GM18511 (cell line): ENCODE data around the gene ZC3H4.

Source experiments
- ATAC-seq: cut with Tn5 transposase; IDR thresholded peaks from one replicate; pipeline ENCODE4 v1.9.1; 2021; ENCODE audit warnings: mild to moderate bottlenecking, moderate library complexity; ENCODE audit not compliant: unreplicated experiment

ZC3H4 gene

DNA sequence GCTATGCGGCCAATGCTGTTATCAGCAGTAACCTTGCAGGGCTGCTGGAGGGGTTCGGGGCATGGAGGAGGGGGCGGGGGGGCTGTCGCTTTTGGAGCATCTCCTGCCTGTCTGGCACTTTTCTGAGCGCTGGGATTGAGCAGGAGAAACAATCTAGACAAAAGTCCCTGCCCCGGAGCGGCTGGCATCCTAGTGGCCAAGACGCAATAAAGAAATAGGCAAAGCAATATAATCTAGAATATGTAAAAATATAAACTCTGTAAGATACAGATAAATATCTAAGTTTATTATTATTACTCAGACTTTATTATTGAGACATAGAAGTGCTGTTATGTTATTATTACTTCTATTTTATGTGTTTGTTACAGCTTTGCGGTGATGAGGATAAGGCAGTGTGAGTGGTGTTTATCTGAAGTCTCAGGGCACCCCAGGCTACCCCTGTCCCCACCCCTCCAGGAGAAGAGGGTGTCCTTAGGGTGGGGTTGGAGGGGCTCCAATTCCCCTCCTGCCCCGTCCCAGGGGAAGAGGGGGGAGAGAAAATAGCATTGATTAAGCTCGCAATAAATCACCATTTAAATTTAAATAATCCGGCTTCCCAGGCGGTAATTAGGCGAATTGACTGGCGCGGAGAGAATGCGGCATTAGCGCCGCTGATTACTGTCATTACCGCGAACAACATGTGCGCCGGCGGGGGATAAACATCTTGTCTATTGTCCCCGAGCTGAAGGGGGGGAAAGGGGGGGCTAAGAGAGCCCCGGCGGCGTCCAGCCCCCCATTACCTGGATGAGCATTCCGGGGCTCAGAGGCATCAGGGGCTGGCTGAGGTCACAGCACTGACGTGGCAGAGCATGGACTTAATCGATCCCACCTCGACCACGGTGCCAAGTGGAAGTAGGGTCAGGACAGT lies 90.8 kb downstream of the ZC3H4 start:
- no peak for ATAC-seq

GRCh38 chr19:47022140-47022536 lies 91.4 kb downstream of the ZC3H4 start:
- ATAC-seq = no peak

DNA sequence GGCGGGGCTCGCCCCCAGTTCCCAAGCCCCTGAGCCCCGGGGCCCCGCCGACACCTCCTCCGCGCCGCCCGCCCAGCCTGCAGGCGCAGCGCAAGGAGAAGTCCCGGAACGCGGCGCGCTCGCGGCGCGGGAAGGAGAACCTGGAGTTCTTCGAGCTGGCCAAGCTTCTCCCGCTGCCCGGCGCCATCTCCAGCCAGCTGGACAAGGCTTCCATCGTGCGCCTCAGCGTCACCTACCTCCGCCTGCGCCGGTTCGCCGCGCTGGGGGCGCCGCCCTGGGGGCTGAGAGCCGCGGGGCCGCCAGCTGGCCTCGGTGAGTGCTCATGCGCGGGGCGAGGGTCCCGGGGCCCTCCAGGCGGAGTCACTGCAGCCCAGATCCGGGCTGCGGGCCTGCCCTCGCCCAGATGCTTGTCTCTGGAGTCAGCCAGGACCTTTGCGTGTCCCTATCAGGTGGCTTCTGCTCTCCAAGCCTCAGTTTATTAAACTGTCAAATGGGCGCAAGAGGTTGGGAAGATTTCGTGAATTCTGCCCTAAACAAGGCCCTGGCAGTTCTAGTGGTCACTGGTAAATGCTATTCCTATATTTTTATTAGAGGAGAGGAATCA lies 91.9 kb downstream of the ZC3H4 start:
- ATAC-seq = no peak

DNA sequence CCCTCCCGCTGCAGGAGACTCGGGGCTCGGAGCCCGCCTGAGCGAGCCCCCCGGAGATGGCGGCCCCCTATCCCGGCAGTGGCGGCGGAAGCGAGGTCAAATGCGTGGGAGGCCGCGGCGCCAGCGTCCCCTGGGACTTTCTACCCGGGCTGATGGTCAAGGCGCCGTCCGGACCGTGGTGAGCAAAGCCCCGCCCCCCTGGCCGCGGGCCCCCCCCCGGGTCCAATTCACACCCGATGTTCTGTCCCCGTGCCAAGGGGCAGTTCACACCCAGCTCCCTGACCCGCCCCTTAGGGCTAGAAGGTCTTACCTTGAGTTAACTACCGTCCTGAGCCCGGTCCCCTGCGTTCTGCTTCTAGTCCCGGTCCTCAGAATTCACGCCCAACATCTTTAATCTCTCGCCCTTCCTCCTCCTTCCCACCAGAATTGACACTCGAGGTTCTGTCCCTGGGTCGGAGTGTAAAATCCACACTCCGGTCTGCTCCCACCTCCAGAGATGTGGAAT lies 92.5 kb downstream of the ZC3H4 start:
- ATAC-seq = no peak

DNA sequence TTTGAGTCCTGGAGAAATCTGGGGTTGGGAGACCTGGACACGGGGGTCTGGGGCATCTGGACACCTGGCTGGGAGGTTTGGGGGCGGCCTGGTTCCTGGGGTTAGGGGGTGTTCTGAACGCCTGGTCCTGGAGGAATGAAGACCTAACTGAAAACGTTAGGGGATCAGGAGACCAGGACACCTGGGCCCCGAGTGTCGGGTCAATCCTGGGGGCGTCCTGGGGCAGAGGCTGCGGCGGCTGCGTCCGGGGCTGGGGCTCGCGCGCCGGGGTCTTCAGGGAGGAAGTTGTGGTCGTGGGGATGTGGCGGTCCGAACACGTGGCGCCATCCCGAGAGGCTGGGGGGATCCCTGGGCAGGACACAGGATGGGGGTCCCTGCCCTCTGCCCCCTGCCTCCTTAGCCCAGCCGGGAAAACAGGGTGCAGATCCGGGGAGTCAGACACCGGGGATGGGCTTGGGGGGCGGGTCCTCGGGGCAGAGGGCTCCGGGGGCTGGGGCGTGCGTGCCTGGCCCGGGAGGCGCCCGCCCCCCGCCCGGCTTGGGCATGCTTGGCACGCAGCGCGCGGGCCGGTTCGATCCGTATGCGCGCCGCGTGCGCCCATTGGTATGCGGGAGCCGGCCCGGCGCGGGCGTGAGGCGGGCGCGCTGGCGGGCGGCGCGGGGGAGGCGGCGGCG lies 93.3 kb downstream of the ZC3H4 start:
- no peak for ATAC-seq

DNA sequence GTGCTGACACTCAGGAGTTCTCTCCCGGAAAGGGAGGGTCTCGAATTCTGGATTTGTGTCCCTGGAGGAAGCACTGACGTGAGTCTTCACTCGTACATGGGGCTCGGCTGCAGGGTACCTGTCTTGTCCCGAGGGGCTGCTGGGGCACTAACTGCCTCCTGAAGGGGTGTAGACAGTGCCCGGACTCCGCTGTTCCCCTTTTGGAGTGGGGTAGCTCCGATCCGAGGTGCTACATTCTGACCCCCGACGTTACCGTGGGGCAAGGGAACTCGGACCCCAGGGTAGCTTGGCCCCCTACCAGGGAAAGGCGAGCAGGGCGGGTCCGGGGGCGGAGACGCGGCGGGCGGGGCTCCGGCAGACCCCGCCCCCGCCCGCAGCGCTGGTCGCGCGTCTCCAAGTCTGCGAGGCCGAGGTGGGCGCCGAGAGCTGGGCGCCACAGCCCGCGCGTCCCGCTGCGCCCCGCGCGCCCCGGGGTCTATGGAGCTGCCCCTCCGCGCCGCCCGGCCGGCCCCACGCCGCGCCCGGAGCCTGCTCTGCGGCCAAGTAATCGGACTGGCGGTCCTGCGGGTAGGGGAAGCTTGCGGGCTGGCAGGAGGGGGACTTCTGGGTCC lies 94.0 kb downstream of the ZC3H4 start, which contains the start of gene NPAS1:
NPAS1 (plus strand) TSS at position 407 of the 611 bp plus-strand sequence. CDS start 1,211 bp downstream, outside the sequence.
- no peak for ATAC-seq

DNA sequence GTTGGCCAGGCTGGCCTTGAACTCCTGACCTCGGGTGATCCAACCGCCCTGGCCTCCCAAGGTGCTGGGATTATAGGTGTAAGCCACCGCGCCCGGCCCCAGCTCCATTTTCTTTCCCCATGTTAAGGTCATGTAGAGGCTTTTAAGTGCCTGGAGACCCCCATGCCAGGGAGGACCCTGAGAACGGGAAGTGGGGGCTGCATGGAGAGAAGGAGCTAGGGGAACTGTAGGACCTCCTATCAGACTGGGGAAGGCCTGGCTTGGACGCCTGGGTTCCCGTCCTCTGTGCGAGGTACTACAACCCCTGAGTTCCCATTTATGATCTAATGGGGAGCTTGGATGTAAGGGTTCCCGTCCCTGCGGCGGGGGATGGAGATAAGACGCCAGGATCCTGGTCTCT lies 94.7 kb downstream of the ZC3H4 start:
- no peak for ATAC-seq
